ENCODE results near the gene ZMIZ1. TPM values are rescaled to one million over a fixed set of nuclear protein-coding genes. Genes with fewer than 3 reads are reported as not detected.

ZMIZ1 gene
- polyA plus RNA-seq, 1 experiment = 7.6 TPM

GRCh38 chr10:79347894-79348639, 279.3 kb downstream of the ZMIZ1 start:
- no peaks in the 10 kb centered on the region; the same call in 1 of the 2 replicates for H3K9me3 ChIP-seq (ENCODE audit: control insufficient read depth, insufficient read depth, low read length)
- peak overlapping the region; percentile 87 for H3K27ac ChIP-seq (ENCODE audit: low read depth, low read length)
- POLR2A ChIA-PET = interaction anchor here (0.6 to 2.1 kb wide), 7 partner anchors 11 to 120 kb away, joined by 3 to 7 read pairs (median 3); no protein-coding TSS in a partner anchor
- peak; percentile 27 for DNase-seq (ENCODE audit: low read depth, low spot score)
- H3K4me3 ChIP-seq (ENCODE audit: low read depth, low read length) = peak overlapping the region; percentile 79
- H3K27me3 ChIP-seq (ENCODE audit: control insufficient read depth, insufficient read depth, low read length) = no peaks in the 10 kb centered on the region
- CTCF ChIA-PET = interaction anchor here (1.5 to 2.1 kb wide), 2 partner anchors 26 to 53 kb away, joined by 3 to 9 read pairs; no protein-coding TSS in a partner anchor
- TF ChIP-seq, protein P1, sequence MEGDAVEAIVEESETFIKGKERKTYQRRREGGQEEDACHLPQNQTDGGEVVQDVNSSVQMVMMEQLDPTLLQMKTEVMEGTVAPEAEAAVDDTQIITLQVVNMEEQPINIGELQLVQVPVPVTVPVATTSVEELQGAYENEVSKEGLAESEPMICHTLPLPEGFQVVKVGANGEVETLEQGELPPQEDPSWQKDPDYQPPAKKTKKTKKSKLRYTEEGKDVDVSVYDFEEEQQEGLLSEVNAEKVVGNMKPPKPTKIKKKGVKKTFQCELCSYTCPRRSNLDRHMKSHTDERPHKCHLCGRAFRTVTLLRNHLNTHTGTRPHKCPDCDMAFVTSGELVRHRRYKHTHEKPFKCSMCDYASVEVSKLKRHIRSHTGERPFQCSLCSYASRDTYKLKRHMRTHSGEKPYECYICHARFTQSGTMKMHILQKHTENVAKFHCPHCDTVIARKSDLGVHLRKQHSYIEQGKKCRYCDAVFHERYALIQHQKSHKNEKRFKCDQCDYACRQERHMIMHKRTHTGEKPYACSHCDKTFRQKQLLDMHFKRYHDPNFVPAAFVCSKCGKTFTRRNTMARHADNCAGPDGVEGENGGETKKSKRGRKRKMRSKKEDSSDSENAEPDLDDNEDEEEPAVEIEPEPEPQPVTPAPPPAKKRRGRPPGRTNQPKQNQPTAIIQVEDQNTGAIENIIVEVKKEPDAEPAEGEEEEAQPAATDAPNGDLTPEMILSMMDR (IDR thresholded peaks at IDR 0.05; ENCODE audit: low read depth, low read length) = 0 out of 2 replicates have a peak, but pooled peaks have one; percentile 2

- Histone ChIP-seq H3K27ac (ENCODE audit: low read depth, low read length) (peak overlapping the region; percentile 1), H3K27me3 (ENCODE audit: control insufficient read depth, insufficient read depth, low read length) (no peaks in the 10 kb centered on the region), H3K9me3 (ENCODE audit: control insufficient read depth, insufficient read depth, low read length) (no peaks in the 10 kb centered on the region; the same call in 1 of the 2 replicates), H3K4me3 (ENCODE audit: low read depth, low read length) (peak overlapping the region; percentile 79)
- ChIA-PET CTCF (interaction anchor here (1.5 to 2.1 kb wide), 2 partner anchors 25 to 52 kb away, joined by 3 to 9 read pairs; no protein-coding TSS in a partner anchor), POLR2A (no interaction called here)
- TF ChIP-seq, protein P1 (IDR thresholded peaks at IDR 0.05; ENCODE audit: low read depth, low read length) = no peak
- DNase-seq (ENCODE audit: low read depth, low spot score) = no peak
These were observed 279.8 kb downstream of the ZMIZ1 start for GRCh38 chr10:79348640-79348988.

- H3K4me3 ChIP-seq (ENCODE audit: low read depth, low read length) = peak overlapping the region; percentile 79
- TF ChIP-seq, protein P1 (IDR thresholded peaks at IDR 0.05; ENCODE audit: low read depth, low read length) = no peak
- ChIA-PET CTCF (interaction anchor here (2.1 kb wide), 1 partner anchor 25 kb away, joined by 9 read pairs; no protein-coding TSS in a partner anchor), POLR2A (no interaction called here)
- no peak overlapping the region for H3K27ac ChIP-seq (ENCODE audit: low read depth, low read length)
- no peak for DNase-seq (ENCODE audit: low read depth, low spot score)
- no peaks in the 10 kb centered on the region; the same call in 1 of the 2 replicates for H3K9me3 ChIP-seq (ENCODE audit: control insufficient read depth, insufficient read depth, low read length)
- no peaks in the 10 kb centered on the region for H3K27me3 ChIP-seq (ENCODE audit: control insufficient read depth, insufficient read depth, low read length)
These were observed 280.3 kb downstream of the ZMIZ1 start for GRCh38 chr10:79349072-79349491.

DNA sequence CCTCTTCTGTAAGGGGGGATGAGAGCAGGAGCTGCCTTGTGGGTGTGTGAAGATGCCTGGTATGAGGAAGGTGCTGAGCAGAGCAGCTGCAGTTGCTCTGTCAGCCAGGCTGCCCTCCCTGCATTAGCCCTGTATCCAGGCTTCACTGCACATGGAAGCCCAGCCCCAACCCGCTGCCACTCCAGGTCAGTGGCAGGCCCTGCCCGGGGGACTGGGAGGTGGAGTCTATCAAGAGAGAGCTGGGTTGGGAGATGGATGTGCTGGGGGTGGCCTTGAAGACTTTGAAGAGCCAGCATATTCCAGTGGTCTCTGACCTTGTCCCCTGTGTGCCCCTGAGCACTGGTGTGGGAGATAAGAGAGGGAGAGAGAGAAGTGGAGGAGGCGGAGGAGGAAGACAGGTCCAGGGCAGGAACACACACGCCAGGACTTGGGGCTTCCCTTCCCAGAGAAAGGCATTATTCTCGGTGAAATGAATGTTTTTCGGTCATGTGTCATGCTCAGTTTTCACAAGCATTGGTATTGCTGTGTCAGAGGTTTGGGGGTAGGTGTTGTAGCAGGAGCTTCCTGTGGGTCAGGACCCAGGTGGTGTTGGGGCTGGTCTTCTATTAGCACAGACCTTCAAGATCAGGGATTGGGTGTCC, 281.1 kb downstream of the ZMIZ1 start:
- ChIA-PET POLR2A (interaction anchor here (0.7 kb wide), 1 partner anchor 708 kb away, joined by 3 read pairs; no protein-coding TSS in a partner anchor), CTCF (no interaction called here)
- no peak overlapping the region for H3K27ac ChIP-seq (ENCODE audit: low read depth, low read length)
- H3K9me3 ChIP-seq (ENCODE audit: control insufficient read depth, insufficient read depth, low read length) = no peaks in the 10 kb centered on the region; the same call in 1 of the 2 replicates
- H3K27me3 ChIP-seq (ENCODE audit: control insufficient read depth, insufficient read depth, low read length) = no peaks in the 10 kb centered on the region
- TF ChIP-seq, protein P1 (IDR thresholded peaks at IDR 0.05; ENCODE audit: low read depth, low read length) = no peak
- H3K4me3 ChIP-seq (ENCODE audit: low read depth, low read length) = no peak overlapping the region
- no peak for DNase-seq (ENCODE audit: low read depth, low spot score)
